ENCODE data around the gene PDE11A. TPM values are rescaled to one million over a fixed set of nuclear protein-coding genes. Genes with fewer than 3 reads are reported as not detected.

Gene PDE11A
- total RNA-seq, 1 experiment from 2014 or later: 0.13 TPM

DNA sequence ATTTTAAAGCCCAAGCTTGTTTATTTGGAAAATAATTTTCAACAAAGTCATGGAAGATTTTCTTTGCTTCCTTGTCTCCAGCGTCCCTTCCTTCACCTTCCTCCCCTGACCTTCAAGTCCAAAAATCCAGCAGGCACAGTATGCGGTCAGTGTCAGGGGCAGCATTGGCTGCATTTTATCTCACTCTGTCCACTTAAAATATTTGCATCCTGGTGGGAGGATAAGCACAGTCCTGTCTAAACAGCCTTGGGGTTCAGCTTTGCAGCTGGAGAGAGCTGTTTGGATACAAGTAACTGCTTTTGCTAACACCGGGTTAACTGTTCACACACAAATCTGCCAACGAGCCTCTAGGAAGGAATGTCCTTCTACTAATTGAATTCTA is 318.1 kb downstream of the PDE11A start:
- Histone ChIP-seq H3K23me2 (ENCODE audit: insufficient read length, low read depth, low read length, poor library complexity, severe bottlenecking) (no peaks in the 10 kb centered on the region), H2BK12ac (ENCODE audit: insufficient read length, low read depth, low read length) (no peak overlapping the region), H2AK5ac (ENCODE audit: insufficient read length, low read length) (no peak overlapping the region), H3T11ph (ENCODE audit: low read length) (no peak overlapping the region), H3K4me1 (ENCODE audit: insufficient read depth, low read length) (peaks cover 2% of the 10 kb centered on the region; the same call in 1 of the 2 replicates), H3K56ac (ENCODE audit: insufficient read length, low read depth, low read length) (no peak overlapping the region), H4K91ac (ENCODE audit: insufficient read length, low read depth, low read length) (no peak overlapping the region), H2BK5ac (ENCODE audit: insufficient read length, low read length) (no peak overlapping the region), H3K23ac (ENCODE audit: insufficient read length, low read depth, low read length) (no peak overlapping the region), H3K18ac (ENCODE audit: insufficient read length, low read depth, low read length) (peak overlapping the region; percentile 22), H3K4me2 (ENCODE audit: insufficient read depth, insufficient read length, low read length) (no peak overlapping the region), H2AFZ (ENCODE audit: low read length) (no peak overlapping the region), H3K9me3 (ENCODE audit: control insufficient read depth, low read depth, low read length) (no peaks in the 10 kb centered on the region), H3K4ac (ENCODE audit: low read depth, low read length) (no peak overlapping the region), H2BK15ac (ENCODE audit: low read depth, low read length) (no peak overlapping the region), H4K20me1 (ENCODE audit: control insufficient read depth, insufficient read depth, insufficient read length) (no peaks in the 10 kb centered on the region), H3K79me1 (ENCODE audit: insufficient read depth, low read depth, low read length, poor library complexity, severe bottlenecking) (no peaks in the 10 kb centered on the region), H3K9ac (ENCODE audit: extremely low read depth, insufficient read length, low read length) (no peak overlapping the region), H3K79me2 (ENCODE audit: insufficient read depth, low read length) (no peaks in the 10 kb centered on the region), H4K5ac (ENCODE audit: insufficient read length, low read depth, low read length) (no peak overlapping the region), H3K27me3 (ENCODE audit: insufficient read depth, low read length) (no peaks in the 10 kb centered on the region), H3K14ac (ENCODE audit: insufficient read depth, low read length) (peak overlapping the region; percentile 84), H2BK120ac (ENCODE audit: low read depth, low read length, poor library complexity, severe bottlenecking) (no peak overlapping the region), H3K27ac (ENCODE audit: insufficient read length, low read depth, low read length) (no peak overlapping the region), H2BK20ac (ENCODE audit: low read depth, low read length, poor library complexity, severe bottlenecking) (no peak overlapping the region), H4K8ac (replicated peaks; ENCODE audit: insufficient read length, low read depth, low read length) (no peak overlapping the region)
- DNase-seq: no peak
- Mint-ChIP-seq H3K4me3 (no peak overlapping the region), H3K27ac (no peak overlapping the region), H3K4me1 (peaks cover 19 to 22% of the 10 kb centered on the region in 2 experiments), H3K27me3 (ENCODE audit: low read depth) (peaks cover 25% of the 10 kb centered on the region), H3K36me3 (ENCODE audit: insufficient read depth in 1 of 3, low read depth in 3 of 3) (no peaks in the 10 kb centered on the region), H3K9me3 (no peaks in the 10 kb centered on the region)
- no CpG with 5 or more reads among the region's 4 CpGs for WGBS (ENCODE audit: extremely low coverage, insufficient read length, low lambda C conversion rate)
- TF ChIP-seq, protein P1, sequence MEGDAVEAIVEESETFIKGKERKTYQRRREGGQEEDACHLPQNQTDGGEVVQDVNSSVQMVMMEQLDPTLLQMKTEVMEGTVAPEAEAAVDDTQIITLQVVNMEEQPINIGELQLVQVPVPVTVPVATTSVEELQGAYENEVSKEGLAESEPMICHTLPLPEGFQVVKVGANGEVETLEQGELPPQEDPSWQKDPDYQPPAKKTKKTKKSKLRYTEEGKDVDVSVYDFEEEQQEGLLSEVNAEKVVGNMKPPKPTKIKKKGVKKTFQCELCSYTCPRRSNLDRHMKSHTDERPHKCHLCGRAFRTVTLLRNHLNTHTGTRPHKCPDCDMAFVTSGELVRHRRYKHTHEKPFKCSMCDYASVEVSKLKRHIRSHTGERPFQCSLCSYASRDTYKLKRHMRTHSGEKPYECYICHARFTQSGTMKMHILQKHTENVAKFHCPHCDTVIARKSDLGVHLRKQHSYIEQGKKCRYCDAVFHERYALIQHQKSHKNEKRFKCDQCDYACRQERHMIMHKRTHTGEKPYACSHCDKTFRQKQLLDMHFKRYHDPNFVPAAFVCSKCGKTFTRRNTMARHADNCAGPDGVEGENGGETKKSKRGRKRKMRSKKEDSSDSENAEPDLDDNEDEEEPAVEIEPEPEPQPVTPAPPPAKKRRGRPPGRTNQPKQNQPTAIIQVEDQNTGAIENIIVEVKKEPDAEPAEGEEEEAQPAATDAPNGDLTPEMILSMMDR (conservative IDR thresholded peaks at IDR 0.05): no peak
